Thyroid gland (tissue), 4 donors: ENCODE measurements around the gene ORMDL3.

Source experiments
- POLR2A ChIP-seq, 2 donors: fragments of 450-650 bp; IDR thresholded peaks; one replicate each; pipeline ENCODE4 v1.6.1; 2017; ENCODE audit warnings: antibody characterized with exemption in 2 of 2, mild to moderate bottlenecking in 2 of 2, moderate library complexity in 1 of 2
- TF ChIP-seq, protein P1 (sequence below), 6 experiments: fragments of 200-600 bp in 3 of 6; fragments of 450-650 bp in 3 of 6; sonication (generic) in 3 of 6; IDR thresholded peaks; one replicate each; pipeline ENCODE4 v1.5.1; 2016 to 2019; ENCODE audit warnings: antibody characterized with exemption in 6 of 6, mild to moderate bottlenecking in 2 of 6, inconsistent platforms in 1 of 6, moderate library complexity in 1 of 6

DNA sequence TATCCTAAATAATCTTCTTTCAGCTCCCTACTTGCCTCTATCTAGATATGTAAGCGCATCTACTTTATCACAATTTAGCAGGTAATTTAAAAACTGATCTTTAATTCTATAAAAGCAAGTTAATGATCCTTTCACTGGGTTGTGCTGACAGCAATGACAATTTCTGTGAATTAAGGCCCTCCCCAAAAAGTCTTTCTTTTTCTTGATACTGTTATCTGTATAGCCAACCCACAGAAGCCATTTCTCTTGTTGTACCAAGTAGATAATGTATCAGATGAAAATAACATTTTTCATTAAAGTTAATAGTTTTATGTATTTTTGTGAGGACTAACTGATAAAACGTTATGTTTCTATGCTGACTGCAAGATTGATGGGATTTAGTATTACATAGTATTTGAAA is 55.6 kb downstream of the ORMDL3 start:
- TF ChIP-seq POLR2A (IDR thresholded peaks at IDR 0.05) = no peak
- TF ChIP-seq, protein P1, sequence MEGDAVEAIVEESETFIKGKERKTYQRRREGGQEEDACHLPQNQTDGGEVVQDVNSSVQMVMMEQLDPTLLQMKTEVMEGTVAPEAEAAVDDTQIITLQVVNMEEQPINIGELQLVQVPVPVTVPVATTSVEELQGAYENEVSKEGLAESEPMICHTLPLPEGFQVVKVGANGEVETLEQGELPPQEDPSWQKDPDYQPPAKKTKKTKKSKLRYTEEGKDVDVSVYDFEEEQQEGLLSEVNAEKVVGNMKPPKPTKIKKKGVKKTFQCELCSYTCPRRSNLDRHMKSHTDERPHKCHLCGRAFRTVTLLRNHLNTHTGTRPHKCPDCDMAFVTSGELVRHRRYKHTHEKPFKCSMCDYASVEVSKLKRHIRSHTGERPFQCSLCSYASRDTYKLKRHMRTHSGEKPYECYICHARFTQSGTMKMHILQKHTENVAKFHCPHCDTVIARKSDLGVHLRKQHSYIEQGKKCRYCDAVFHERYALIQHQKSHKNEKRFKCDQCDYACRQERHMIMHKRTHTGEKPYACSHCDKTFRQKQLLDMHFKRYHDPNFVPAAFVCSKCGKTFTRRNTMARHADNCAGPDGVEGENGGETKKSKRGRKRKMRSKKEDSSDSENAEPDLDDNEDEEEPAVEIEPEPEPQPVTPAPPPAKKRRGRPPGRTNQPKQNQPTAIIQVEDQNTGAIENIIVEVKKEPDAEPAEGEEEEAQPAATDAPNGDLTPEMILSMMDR (IDR thresholded peaks at IDR 0.05) = no peak
